GM12865 (cell line): Measurements from ENCODE around the gene OCSTAMP.

Experiments
- DNase-seq: peaks from one replicate; pipeline ENCODE4 v3.0.0; 2010; ENCODE audit warnings: low read depth
- H3K4me3 ChIP-seq: 2 replicates; pipeline ENCODE4 v1.5.1; 2011; ENCODE audit warnings: mild to moderate bottlenecking, low read depth, low read length, control low read depth
- TF ChIP-seq, protein P1 (sequence below): IDR thresholded peaks from 2 replicates; pipeline ENCODE4 v1.5.1; 2011; ENCODE audit warnings: low read length, control low read depth, low read depth, inconsistent platforms; ENCODE audit not compliant: insufficient read depth; ENCODE audit errors: missing control alignments

The OCSTAMP gene

DNA sequence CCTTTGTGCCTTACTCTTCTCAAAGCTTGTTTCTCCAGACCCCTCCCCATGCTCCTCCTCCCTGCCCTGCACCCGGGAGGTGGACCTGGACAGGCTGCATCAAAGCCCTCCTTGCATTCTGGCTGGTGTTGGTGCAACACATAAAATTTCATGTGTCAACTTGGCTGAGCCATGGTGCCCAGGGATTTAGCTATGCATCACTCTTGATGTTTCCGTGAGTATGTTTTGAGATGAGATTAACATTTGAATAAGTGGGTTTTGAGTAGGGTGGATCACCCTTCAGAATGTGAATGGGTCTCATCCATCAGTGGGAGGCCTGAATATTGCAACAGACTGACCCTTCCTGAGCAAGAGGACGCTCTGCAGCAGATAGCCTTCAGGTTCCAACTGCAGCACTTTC is 4.4 kb upstream of the OCSTAMP start:
- H3K4me3 ChIP-seq: no peak overlapping the region
- DNase-seq: no peak
- TF ChIP-seq, protein P1, sequence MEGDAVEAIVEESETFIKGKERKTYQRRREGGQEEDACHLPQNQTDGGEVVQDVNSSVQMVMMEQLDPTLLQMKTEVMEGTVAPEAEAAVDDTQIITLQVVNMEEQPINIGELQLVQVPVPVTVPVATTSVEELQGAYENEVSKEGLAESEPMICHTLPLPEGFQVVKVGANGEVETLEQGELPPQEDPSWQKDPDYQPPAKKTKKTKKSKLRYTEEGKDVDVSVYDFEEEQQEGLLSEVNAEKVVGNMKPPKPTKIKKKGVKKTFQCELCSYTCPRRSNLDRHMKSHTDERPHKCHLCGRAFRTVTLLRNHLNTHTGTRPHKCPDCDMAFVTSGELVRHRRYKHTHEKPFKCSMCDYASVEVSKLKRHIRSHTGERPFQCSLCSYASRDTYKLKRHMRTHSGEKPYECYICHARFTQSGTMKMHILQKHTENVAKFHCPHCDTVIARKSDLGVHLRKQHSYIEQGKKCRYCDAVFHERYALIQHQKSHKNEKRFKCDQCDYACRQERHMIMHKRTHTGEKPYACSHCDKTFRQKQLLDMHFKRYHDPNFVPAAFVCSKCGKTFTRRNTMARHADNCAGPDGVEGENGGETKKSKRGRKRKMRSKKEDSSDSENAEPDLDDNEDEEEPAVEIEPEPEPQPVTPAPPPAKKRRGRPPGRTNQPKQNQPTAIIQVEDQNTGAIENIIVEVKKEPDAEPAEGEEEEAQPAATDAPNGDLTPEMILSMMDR: no peak

DNA sequence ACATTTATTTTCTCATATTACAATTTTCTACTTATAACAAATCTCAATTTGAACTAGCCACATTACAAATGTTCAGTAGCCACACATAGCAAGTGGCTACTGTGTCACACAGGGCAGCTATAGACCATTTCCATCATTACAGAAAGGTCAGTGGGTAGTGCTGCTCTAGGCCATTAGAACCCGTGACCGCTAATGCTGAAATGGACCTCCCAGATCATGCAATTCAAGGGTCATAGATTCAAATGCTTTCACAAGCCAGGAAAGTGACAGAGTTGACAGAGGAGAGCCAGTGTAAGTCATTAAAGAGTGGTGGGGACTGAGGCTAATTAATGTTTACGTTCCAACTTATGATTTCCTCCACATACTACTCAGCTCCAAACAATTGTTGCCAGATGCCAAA is 3.5 kb upstream of the OCSTAMP start:
- TF ChIP-seq, protein P1: no peak
- no peak overlapping the region for H3K4me3 ChIP-seq
- no peak for DNase-seq

DNA sequence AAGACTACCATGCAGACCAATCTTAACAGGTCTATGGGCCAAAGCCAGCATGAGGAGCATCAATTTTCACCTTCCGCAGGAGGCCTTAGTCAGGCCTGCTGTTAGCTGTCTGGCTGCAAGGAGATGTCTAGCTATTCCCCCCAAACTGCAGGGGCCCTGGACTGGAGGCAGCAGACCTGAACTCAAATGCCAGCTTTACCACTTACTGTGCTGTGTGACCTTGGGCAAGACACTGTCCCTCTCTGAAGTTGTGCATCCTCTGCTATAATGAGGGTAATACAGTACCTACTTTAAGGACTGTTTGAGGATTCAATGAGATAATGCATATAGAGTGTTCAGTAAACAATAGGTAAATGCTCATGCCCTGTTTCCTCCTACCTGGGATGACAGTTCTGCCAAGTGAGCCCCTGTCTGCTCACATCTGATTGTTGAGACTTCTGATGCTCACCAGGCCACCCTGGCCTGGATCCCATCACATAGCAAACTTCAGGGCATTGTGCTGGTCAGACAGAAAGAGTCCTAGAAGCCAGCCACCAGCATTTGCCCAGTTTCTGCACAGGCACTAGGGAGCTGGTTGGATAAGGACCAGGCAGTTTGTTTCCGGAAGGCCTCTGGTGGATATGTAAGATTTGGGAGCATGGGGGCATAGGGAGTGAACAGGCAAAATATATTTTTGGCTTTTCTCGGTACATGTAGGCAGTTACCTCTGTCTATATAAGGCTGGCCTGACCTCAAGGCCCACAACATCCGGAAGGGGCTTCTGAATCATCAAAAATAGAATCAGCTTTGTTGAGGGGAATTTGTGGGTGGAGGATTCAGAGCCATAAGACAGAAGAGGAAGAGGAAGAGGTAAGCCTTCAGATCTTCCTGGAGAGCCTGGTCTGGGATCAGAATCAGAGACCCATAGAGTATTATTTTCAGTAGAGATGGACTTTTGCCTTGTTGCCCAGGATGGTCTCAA is 2.3 kb upstream of the OCSTAMP start:
- DNase-seq: peak; percentile 88
- TF ChIP-seq, protein P1: no peak
- peak overlapping the region; percentile 35 for H3K4me3 ChIP-seq

DNA sequence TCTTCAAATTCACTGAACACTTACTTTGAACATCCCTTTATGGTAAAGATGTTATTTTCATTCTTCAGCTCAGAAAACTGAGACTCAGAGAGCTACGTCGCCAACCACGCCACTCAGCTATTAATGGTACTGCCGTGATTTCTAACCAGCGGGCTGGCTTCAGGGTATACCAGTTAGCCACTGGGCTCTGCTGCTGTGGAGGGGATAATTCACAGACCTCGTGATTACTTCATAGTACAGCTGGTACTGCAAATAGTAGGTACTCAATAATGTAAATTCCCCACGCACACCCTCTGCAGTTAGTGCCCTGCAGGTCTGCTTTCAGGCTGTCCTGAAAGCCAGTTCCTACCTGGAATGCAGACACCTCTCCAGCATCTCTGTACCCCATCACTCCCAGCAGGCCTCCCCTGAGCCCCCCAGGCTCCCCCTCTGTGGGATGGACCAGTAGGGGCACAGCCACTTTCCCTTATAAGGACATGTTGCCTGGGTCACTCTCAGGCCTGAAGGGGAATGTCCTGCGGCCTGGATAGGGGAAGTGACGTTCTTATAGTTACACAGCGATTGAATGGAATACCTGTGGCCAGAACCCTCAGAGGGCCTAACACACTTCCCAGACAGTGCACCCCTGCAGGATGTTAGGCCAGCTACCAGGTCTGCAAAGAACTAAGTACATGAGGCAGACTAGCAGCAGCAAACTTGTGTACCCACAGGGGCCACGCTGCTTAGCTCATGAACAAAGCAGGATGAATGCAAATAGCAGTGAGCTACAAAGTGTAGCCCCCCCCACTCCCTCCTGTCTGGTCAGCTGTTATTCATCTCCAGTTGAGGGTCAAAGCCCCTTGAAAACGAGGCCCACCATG is 1.3 kb upstream of the OCSTAMP start:
- DNase-seq: peak; percentile 68
- TF ChIP-seq, protein P1: no peak
- H3K4me3 ChIP-seq: no peak overlapping the region

DNA sequence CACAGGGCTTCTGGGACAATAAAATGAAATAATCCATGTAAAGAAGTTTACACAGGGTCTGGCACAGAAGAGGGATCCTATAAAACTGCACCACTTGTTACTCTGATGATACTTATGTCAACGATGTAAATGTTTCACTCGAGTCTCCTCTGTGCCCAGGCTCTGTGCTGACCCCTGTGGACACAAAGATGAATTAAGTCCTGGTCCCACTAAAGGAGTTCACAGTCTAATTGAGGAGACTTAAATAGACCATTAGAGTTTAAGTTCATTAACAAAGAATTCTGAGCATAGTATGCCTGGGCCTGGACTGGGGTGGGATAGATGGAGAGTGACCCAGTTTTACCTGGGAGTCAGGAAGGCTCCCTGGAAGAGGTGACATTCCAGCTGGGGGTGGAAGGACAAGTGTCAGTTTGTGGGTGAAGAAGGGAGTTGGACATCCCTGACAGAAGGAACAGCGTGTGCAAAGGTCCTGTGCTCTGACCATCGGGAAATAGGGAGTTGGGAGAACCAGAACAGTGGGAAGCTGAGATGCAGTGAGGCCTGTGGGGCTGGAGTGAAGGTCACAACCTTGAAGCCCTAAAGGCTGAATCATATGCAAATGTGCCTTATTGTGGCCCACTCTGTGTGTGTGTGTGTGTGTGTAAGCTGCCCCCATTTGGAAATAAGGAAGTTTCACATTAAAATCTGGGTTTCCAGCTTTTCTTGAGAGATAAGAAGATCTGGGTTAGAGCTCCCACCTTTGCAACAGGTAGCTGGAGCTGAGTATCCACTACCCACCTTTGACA is 1.1 kb downstream of the OCSTAMP start:
- no peak overlapping the region for H3K4me3 ChIP-seq
- TF ChIP-seq, protein P1: no peak
- no peak for DNase-seq

DNA sequence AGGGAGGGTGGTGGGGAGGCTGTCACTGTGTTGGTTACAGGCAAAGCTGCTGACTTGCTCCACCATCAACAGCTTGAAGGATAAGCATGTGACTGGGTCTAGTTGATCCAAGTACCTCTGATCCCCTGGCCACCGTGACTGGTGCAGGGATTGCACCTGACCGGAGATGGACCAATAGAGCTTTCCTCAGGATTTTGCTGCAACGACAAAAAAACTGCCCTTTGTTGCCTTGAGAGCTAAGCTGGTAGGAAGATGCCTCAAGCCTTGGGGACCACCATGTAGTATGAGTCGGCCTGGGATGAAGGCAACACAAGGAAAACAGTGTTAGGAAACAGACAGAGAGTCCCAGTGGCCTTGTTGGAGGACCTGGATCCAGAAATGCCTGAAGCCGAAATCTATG is 1.8 kb downstream of the OCSTAMP start:
- TF ChIP-seq, protein P1: no peak
- H3K4me3 ChIP-seq: no peak overlapping the region
- no peak for DNase-seq
